Liver (tissue), 3 donors: ENCODE measurements around the gene CASP8AP2.

Source experiments
- RAD21 ChIP-seq, 2 donors: IDR thresholded peaks; 2 replicates each; pipeline ENCODE4 v1.6.1; 2016; ENCODE audit warnings: antibody characterized with exemption in 2 of 2, mild to moderate bottlenecking in 2 of 2
- TAF1 ChIP-seq: conservative IDR thresholded peaks from 2 replicates; pipeline ENCODE4 v1.6.1; 2016; ENCODE audit warnings: antibody characterized with exemption, mild to moderate bottlenecking
- TF ChIP-seq, protein P1 (sequence below): fragments of 150-350 bp; IDR thresholded peaks from 2 replicates; pipeline ENCODE4 v1.5.1; 2017; ENCODE audit warnings: improper control_type of control experiment, low read depth, low read length; ENCODE audit not compliant: missing input control
- TF ChIP-seq, protein P2 (sequence below): IDR thresholded peaks from 2 replicates; pipeline ENCODE4 v1.6.1; 2016; ENCODE audit warnings: antibody characterized with exemption
- donor health status: healthy.
- donor health status: healthy.

DNA sequence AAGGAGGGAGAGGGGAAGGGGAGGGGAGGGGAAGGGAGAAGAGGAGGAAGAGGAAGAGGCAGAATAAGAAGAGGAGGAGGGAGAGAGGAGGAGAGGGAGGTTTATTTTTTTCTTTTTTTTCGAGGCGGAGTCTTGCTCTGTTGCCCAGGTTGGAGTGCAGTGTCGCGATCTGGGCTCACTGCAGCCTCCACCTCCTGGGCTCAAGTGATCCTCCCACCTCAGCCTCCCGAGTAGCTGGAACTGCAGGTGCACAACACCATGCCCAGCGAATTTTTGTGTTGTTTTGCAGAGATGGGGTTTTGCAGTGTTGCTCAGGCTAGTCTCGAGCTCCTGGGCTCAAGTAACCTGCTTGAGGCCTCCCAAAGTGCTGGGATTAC lies 58.4 kb downstream of the CASP8AP2 start:
- TF ChIP-seq, protein P1, sequence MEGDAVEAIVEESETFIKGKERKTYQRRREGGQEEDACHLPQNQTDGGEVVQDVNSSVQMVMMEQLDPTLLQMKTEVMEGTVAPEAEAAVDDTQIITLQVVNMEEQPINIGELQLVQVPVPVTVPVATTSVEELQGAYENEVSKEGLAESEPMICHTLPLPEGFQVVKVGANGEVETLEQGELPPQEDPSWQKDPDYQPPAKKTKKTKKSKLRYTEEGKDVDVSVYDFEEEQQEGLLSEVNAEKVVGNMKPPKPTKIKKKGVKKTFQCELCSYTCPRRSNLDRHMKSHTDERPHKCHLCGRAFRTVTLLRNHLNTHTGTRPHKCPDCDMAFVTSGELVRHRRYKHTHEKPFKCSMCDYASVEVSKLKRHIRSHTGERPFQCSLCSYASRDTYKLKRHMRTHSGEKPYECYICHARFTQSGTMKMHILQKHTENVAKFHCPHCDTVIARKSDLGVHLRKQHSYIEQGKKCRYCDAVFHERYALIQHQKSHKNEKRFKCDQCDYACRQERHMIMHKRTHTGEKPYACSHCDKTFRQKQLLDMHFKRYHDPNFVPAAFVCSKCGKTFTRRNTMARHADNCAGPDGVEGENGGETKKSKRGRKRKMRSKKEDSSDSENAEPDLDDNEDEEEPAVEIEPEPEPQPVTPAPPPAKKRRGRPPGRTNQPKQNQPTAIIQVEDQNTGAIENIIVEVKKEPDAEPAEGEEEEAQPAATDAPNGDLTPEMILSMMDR: no peak
- TF ChIP-seq, protein P2, sequence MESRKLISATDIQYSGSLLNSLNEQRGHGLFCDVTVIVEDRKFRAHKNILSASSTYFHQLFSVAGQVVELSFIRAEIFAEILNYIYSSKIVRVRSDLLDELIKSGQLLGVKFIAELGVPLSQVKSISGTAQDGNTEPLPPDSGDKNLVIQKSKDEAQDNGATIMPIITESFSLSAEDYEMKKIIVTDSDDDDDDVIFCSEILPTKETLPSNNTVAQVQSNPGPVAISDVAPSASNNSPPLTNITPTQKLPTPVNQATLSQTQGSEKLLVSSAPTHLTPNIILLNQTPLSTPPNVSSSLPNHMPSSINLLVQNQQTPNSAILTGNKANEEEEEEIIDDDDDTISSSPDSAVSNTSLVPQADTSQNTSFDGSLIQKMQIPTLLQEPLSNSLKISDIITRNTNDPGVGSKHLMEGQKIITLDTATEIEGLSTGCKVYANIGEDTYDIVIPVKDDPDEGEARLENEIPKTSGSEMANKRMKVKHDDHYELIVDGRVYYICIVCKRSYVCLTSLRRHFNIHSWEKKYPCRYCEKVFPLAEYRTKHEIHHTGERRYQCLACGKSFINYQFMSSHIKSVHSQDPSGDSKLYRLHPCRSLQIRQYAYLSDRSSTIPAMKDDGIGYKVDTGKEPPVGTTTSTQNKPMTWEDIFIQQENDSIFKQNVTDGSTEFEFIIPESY: no peak
- TF ChIP-seq RAD21 (IDR thresholded peaks at IDR 0.05) (no peak), TAF1 (no peak)
